ENCODE results near the gene MYO7B.
A peak's percentile ranks its signal among the peaks of the same experiment; 100 is the strongest.

MYO7B gene

GRCh38 chr2:127640082-127641072 lies 104.9 kb downstream of the MYO7B start:
- peak; percentile 85 for DNase-seq (ENCODE audit: low read depth, low spot score)
- peak overlapping the region; percentile 61 for H3K4me3 ChIP-seq (ENCODE audit: low read length)

- DNase-seq (ENCODE audit: low read depth, low spot score): no peak
- H3K4me3 ChIP-seq (ENCODE audit: low read length): peak overlapping the region; percentile 61
Observed at GRCh38 chr2:127641133-127641532, 105.7 kb downstream of the MYO7B start.

GRCh38 chr2:127641846-127642507 lies 106.5 kb downstream of the MYO7B start:
- peak; percentile 84 for DNase-seq (ENCODE audit: low read depth, low spot score)
- H3K4me3 ChIP-seq (ENCODE audit: low read length): peak overlapping the region; percentile 61

GRCh38 chr2:127642706-127643438 lies 107.4 kb downstream of the MYO7B start:
- H3K4me3 ChIP-seq (ENCODE audit: low read length): no peak overlapping the region
- DNase-seq (ENCODE audit: low read depth, low spot score): no peak

- no peak for DNase-seq (ENCODE audit: low read depth, low spot score)
- H3K4me3 ChIP-seq (ENCODE audit: low read length): no peak overlapping the region
Observed at GRCh38 chr2:127643439-127644065, 108.1 kb downstream of the MYO7B start.

GRCh38 chr2:127644066-127645025 lies 108.9 kb downstream of the MYO7B start:
- DNase-seq (ENCODE audit: low read depth, low spot score): no peak
- H3K4me3 ChIP-seq (ENCODE audit: low read length): no peak overlapping the region

GRCh38 chr2:127645026-127645394 lies 109.5 kb downstream of the MYO7B start:
- H3K4me3 ChIP-seq (ENCODE audit: low read length): no peak overlapping the region

GRCh38 chr2:127645395-127646291 lies 110.2 kb downstream of the MYO7B start, which contains the start of gene GPR17:
GPR17 (plus strand) TSS chr2:127646153; CDS start chr2:127650736, 4,583 bp downstream.
- DNase-seq (ENCODE audit: low read depth, low spot score): no peak
- H3K4me3 ChIP-seq (ENCODE audit: low read length): no peak within 1 kb of the TSS

More at GRCh38 chr2:127645026-127645394, 109.5 kb downstream of the MYO7B start:
- no peak for DNase-seq (ENCODE audit: low read depth, low spot score)

GRCh38 chr2:127646487-127647241 lies 111.2 kb downstream of the MYO7B start:
- DNase-seq (ENCODE audit: low read depth, low spot score): no peak
- H3K4me3 ChIP-seq (ENCODE audit: low read length): no peak overlapping the region

GRCh38 chr2:127647242-127648190 lies 112.0 kb downstream of the MYO7B start:
- no peak for DNase-seq (ENCODE audit: low read depth, low spot score)
- no peak overlapping the region for H3K4me3 ChIP-seq (ENCODE audit: low read length)

GRCh38 chr2:127648321-127648720 lies 112.8 kb downstream of the MYO7B start:
- H3K4me3 ChIP-seq (ENCODE audit: low read length): no peak overlapping the region
- no peak for DNase-seq (ENCODE audit: low read depth, low spot score)

GRCh38 chr2:127649100-127649611 lies 113.7 kb downstream of the MYO7B start:
- DNase-seq (ENCODE audit: low read depth, low spot score): no peak
- H3K4me3 ChIP-seq (ENCODE audit: low read length): no peak overlapping the region

- DNase-seq (ENCODE audit: low read depth, low spot score): peak; percentile 77
- no peak overlapping the region for H3K4me3 ChIP-seq (ENCODE audit: low read length)
Observed at GRCh38 chr2:127649684-127650040, 114.2 kb downstream of the MYO7B start.

GRCh38 chr2:127650041-127650784 lies 114.7 kb downstream of the MYO7B start:
- DNase-seq (ENCODE audit: low read depth, low spot score): no peak
- no peak overlapping the region for H3K4me3 ChIP-seq (ENCODE audit: low read length)
